GM19455 (cell line): ENCODE measurements around the gene DNAJC18.
"Not testable (repeated sequence)": the region's sequence is repeated elsewhere in the genome, so short reads cannot be mapped to it uniquely, and the experiment has no call there.

ENCODE experiments used
- ATAC-seq: cut with Tn5 transposase; IDR thresholded peaks from one replicate; pipeline ENCODE4 v1.9.1; 2021; ENCODE audit not compliant: unreplicated experiment

DNAJC18 gene

GRCh38 chr5:139439013-139439903, at the start of gene DNAJC18:
TSS of gene DNAJC18 (minus strand) at chr5:139439525. CDS start at chr5:139439445, 80 bp downstream.
- ATAC-seq = peak; percentile 94

DNA sequence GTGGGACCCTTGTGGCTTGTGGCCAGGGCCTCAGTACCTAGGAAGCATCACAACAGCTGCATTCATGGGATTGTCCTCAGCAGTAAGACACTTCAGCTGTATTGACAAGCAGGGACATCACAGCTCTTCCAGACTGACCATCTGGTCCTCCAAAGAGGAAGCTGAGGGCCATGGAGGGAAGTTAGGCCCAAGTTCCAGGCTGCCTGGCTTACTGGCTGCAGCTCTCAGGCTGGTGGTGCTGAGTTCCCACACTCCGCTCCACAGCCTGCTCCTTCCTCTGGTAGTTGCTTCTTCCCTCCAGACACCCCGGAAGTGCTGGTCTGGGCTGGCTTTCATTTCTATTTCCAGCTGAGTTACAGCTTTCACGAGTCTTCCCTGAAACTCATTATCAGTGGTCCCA, 48.9 kb upstream of the DNAJC18 start:
- no peak for ATAC-seq

- no peak for ATAC-seq
These were observed 46.9 kb upstream of the DNAJC18 start for GRCh38 chr5:139486201-139486600.

DNA sequence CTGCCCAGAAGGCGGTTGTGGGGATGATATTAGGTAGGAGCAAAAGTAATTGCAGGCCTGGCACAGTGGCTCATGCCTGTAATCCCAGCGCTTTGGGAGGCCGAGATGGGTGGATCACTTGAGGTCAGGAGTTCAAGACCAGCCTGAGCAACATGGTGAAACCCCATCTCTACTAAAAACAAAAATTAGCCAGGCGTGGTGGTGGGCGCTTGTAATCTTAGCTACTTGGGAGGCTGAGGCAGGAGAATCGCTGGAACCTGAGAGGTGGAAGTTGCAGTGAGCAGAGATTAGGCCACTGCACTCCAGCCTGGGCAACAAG, 43.5 kb upstream of the DNAJC18 start:
- ATAC-seq = not testable (repeated sequence)

DNA sequence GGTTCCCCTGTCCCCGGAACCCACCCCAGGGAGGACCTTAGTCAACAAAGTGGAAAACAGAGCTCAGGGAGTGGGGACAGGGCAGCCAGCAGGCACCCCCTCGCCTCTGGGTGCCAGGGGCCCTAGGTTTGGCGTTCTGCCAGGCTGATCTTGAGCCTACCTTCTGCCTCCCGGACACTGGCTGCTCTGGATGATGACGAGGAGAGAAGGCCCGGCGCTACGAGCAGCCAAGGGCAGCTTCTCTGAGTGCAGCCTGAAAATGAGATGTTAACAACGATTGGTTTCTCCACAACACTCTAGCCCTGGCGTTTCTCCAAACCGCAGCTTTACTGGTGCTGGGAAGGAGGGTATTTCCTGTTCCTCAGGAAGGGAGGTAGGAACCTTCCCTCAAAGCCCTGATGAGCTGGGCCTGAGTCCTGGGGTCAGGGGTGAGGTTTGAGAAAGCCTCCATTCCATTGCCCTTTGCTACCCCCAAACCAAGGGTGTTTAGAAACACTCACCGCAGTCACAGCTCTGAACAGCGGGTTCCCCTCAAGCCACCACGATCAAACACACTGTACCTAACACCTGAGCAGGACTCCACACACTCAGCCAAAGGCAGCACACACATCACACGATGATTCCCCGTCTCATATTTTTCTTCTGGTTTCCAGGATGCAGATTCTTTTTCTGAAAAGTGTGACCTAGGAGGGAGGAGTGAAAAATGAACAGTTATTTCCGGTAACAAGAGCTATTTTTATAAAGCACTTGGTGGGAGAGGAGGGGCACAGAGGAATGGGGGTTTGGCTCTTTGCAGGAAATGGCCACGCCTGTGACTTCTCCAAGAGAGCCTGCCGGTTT, 42.9 kb upstream of the DNAJC18 start, which contains the start of gene STING1:
Gene STING1, minus strand, starts transcription at position 709 of the 840 bp plus-strand sequence. CDS start 1,054 bp downstream, outside the sequence.
- no peak for ATAC-seq

DNA sequence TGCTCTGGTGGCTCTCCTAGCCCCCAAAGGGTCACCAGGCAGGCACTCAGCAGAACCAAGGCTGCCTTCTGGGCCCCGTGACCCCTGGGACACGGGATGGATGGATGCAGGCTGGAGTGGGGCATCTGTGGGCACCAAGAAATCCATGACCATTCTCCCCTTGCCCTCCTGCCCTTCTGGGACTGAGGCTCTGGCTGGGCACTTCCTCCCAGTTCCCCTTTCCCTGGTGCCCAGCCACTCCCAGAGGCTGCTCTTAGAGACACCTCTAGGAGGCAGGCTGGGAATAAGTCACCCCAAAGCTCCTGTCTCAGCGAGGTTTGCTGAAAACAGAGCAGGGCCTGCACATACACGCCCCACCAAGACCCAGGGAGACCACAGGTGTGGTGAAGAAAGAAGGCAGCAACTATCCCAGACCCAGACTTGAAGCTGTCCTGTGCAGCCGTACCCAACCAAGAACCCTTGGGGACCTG, 42.3 kb upstream of the DNAJC18 start:
- no peak for ATAC-seq

GRCh38 chr5:139481122-139481533, 41.8 kb upstream of the DNAJC18 start:
- ATAC-seq = no peak

DNA sequence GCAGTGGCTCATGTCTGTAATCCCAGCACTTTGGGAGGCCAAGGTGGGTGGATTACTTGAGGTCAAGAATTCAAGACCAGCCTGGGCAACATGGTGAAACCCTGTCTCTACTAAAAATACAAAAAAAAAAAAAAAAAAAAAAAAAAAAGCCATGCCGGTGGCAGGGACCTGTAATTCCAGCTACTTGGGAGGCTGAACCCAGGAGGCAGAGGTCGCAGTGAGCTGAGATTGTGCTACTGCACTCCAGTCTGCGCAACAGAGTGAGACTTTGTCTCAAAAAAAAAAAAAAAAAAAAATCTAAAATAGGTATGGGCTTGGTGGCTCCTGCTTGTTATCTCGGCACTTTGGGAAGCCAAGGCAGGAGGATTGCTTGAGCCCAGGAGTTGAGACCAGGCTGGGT, 40.4 kb upstream of the DNAJC18 start:
- not testable (repeated sequence) for ATAC-seq

DNA sequence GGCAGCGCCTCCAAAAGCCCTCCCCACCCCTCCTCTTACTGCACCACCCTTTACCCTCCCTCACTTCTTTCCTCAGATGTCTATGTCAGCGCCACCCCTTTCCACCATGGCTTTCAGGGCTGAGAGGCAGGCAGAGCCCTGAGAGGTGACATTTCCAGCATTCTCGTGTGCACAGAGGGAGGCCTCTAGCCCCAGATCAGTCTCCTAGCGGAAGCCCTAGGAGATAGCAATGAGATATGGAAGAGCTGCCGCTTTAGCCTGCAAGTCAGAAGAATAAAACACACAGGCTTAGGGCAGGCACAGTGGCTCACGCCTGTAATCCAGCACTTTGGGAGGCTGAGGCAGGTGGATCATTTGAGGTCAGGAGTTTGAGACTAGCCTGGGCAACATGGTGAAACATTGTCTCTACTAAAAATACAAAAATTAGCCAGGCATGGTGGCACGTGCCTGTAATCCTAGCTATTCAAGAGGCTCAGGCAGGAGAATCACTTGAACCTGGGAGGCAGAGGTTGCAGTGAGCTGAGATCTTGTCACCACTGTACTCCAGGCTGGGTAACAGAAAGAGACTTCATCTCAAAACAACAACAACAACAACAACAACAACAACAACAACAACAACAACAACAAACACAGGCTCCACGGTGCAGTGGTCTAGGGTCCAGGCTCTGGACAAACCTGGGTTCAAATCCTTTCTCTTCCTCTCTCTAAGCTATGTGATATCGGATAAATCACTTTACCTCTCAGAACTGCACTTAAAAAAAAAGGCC, 39.5 kb upstream of the DNAJC18 start:
- ATAC-seq = not testable (repeated sequence)

GRCh38 chr5:139475865-139476617, 36.7 kb upstream of the DNAJC18 start:
- ATAC-seq = no peak

DNA sequence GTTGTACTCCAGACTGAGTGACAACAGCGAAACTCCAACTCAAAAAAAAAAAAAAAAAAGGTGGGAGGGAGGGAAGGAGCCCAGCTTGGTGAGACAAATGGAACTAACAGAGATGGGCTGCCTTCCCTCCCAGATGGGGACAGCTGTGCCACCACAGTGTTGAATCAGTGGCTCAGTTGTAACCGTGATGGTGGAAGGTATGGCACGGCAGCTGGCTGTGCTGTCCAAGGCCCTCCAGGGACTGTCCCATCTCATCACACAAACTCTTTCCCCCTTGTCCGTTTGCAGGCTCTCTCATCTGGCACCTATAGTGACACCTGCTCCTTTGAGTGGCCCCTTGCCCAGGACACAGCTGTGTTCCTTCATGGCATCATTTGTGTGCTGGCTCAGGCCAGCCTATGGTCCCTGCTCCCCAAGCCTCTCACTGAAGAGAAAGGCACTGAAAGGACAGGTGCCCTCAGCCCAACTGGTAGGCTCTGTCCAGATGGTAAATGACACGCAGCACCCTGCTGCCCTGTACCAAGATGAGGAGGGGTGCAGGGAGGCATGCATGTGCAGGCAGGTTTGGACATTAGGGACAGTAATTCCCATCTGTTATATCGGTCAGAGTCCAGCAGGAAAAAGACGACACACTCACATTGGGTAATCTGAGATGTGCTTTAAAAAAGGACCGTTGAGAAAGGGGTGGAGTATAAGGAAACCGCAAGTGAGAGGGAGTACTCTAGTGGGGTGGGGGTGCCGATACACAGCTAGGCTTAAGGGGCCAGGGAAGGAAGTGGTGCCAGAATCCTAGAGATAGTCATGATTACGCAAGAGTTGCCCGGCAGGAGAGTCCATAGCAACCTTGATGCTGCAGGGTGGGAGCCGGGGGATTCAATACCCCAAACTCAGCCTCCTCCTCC, 35.8 kb upstream of the DNAJC18 start:
- ATAC-seq = no peak

DNA sequence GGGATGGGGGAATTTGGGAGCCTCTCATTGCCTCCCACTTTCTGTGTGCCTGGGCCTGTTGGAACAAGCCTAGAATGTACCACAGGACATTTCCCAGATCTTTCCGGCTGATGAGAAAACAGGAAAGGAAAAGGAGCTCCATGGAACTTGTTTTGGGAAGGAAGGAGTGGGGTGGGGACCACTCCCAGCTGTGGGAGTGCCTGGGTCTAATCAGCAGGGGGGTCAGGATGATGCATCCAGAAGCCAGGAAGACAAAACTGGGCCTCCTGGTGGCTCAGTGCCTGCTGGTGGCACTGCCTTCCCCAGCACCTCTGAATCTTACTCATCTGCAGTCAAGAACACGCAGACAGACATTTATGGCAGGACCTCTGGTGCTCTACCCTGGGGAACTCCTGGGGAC, 34.2 kb upstream of the DNAJC18 start:
- ATAC-seq = no peak

- ATAC-seq = no peak
These were observed 33.8 kb upstream of the DNAJC18 start for GRCh38 chr5:139473105-139473504.

GRCh38 chr5:139472386-139473030, 33.2 kb upstream of the DNAJC18 start:
- ATAC-seq = no peak

GRCh38 chr5:139470821-139471300, 31.5 kb upstream of the DNAJC18 start, which contains the start of gene SMIM33:
TSS of gene SMIM33 (plus strand) at chr5:139471004. CDS start at chr5:139471122, 118 bp downstream.
- no peak for ATAC-seq

DNA sequence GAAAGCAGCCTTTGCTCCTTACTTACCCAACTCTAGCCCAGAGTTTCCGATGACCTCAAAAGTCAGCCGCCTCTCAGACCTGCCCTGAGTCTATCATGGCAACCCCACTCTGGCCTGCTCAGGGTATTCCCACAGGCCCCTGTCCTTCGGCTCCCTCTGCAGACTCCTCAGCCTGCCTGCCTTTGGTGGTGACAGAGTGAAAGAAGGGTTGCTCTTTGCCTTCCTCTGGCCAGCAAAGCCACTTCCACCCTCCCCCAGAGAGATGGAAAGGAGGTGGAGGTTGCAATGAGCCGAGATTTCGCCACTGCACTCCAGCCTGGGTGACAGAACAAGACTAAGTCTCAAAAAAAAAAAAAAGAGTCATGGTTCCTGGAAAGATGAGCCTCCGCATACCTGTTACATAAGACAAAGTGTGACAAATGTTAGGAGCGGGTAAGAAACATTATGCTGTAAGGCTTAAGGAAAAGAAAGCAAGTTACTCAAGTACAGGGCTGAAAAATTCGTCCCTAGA, 29.2 kb upstream of the DNAJC18 start:
- ATAC-seq = no peak

- ATAC-seq = no peak
These were observed 23.4 kb upstream of the DNAJC18 start, which contains the start of gene ECSCR for GRCh38 chr5:139462586-139463276. TSS of gene ECSCR (minus strand) at chr5:139462743. CDS start at chr5:139462670, 73 bp downstream.
